Ammon's horn (tissue), 1 donor: ENCODE measurements around the gene NUMB.

Experiments
- DNase-seq: peaks from one replicate; pipeline ENCODE4 v3.0.0-alpha.2; 2016; ENCODE audit warnings: low spot score

NUMB gene

DNA sequence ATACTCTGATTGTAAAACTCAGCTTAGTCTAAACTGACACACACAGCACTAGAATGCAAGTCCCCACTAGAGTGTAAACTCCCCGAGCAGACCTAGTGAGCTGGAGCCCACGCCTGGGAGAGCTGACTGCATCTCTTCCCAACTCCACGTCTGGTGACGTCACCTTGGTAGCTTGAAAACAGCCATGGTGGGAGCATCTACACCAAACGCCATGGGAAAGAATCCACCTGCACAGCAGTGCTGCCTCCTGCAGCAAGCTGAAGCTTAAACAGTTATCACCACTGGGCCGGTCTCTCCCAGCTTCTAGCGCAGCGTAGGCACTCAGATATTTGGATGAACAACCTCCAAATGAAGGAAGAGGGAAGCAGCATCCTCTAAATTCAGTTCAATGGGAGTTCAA lies 225.4 kb downstream of the NUMB start:
- DNase-seq: no peak

DNA sequence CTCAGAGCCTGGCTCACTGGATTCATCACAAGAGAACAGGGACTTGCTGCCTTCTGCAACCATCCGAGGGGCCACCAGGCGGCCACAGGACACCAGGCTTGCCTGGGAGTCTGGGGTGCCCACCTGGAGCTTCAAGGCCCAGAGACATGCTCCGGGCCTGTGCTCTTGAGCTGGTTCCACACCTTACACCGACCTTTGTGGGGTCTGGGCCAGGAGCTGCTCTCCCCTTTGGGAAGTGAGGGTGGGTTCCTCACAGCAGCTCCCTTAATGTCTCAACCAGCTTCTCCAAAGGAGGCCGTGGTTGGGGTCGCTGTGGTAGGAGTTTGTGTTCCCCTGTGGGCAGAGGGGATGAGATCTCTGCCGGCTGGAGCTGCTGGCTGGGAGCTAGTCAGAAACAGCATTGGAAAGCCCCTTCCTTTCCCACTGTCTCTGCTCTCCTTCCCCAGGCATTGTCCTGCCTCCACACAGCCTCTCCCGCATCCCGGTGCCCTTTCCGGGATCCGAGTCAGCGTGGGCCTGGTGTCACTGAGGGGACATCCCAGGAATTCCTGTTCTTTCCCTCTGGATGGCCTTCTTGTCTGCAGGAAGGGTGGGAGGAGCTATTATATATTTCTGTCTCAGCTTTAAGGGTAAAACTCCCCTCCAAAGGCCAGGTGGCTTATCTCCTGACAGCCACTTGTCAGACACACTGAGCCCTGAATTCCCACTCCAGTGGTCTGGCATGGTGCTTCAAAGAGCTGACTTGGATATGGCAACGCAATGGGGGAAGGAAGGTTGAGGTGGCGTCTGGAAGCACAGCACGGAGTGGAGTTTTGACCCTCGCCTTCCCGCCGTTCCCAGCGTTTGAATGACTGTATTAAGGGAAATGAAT lies 226.1 kb downstream of the NUMB start:
- DNase-seq: no peak

DNA sequence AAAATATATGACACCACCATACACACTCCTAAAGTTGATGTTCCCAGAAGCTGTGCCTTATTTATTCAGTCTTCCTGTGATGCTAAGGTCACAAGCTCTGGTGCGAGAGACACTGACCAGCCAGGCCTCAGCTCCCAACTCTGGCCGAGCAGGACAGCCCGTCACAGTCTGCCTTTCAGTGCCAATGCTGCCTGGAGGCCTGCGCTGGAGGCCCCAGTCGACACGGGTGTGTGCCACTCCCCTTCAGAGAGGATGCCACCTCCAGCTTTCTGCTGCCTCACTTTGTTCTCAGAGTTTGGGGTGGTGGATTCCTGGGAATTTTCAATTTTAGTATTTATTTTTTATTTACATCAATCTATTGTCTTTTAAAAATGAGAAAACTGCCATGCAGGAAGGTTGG lies 228.3 kb downstream of the NUMB start:
- no peak for DNase-seq

- DNase-seq: no peak
Observed at GRCh38 chr14:73227812-73228781, 230.2 kb downstream of the NUMB start.

DNA sequence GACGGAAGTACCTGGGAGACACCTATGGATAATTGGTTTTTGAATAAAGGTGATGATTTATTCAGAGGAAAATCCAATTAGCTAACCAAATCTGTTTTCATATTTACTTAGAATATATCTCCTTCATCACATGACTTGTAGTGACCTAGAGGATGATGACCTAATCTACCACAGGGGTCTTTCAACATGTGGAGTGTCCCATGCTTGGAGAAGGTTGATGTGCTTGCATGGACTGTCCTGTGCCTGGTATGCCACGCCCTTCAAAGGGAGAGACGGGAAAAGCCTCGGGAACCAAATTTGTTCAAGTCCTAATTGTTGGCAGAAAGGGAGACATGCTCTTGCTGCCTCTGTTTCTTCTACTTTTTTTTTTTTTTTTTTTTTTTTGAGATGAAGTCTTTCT lies 232.8 kb downstream of the NUMB start:
- DNase-seq: no peak
